ENCODE measurements around the gene NDST1.
A peak's percentile ranks its signal among the peaks of the same experiment; 100 is the strongest.
"Not testable (repeated sequence)": the region's sequence is repeated elsewhere in the genome, so short reads cannot be mapped to it uniquely, and the experiment has no call there.

NDST1 gene

GRCh38 chr5:150508277-150508640, 328 bp downstream of the NDST1 start:
- no peak for DNase-seq (ENCODE audit: low spot score)

GRCh38 chr5:150508828-150509227, 897 bp downstream of the NDST1 start:
- no peak for DNase-seq (ENCODE audit: low spot score)

- no peak for DNase-seq (ENCODE audit: low spot score)
Measured at GRCh38 chr5:150509992-150510391, 2.1 kb downstream of the NDST1 start.

DNA sequence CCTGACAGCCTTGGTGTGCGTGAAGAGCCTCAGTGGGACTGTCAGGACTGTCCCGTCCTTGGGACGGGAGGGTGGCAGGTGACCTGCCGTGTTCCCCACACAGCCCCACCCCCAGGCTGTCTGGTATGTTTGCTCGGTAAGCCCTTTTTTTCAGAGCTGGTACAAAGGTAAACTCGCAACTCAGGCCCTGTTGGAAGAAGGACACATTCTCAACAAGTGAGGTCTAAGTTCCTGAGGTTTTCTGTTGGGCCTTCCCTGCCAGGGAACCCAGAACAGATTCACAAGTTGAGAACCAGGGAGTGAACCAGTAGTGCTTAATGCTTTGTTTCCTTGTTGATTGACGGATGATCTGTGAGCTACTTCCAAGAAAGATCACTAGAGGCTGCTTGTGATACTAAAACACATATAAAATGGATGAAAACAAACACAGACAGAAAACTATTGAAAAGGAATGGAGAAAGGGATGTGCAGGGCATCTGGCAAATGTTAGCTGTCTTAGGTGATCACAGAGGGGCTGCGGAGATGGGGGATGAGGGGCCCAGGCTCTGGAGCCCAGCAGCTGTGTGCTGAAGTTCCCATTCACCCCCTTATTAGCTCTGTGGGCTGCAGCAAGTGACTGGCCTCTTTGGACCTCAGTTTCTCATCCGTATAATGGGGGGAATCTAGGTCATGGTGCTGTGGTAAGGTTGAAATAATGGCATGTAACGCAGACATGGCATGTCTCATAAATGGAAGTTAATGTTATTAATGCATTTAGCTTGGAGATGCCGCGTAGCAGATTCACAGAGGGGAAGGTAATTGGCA, 2.7 kb downstream of the NDST1 start:
- DNase-seq (ENCODE audit: low spot score): no peak

DNA sequence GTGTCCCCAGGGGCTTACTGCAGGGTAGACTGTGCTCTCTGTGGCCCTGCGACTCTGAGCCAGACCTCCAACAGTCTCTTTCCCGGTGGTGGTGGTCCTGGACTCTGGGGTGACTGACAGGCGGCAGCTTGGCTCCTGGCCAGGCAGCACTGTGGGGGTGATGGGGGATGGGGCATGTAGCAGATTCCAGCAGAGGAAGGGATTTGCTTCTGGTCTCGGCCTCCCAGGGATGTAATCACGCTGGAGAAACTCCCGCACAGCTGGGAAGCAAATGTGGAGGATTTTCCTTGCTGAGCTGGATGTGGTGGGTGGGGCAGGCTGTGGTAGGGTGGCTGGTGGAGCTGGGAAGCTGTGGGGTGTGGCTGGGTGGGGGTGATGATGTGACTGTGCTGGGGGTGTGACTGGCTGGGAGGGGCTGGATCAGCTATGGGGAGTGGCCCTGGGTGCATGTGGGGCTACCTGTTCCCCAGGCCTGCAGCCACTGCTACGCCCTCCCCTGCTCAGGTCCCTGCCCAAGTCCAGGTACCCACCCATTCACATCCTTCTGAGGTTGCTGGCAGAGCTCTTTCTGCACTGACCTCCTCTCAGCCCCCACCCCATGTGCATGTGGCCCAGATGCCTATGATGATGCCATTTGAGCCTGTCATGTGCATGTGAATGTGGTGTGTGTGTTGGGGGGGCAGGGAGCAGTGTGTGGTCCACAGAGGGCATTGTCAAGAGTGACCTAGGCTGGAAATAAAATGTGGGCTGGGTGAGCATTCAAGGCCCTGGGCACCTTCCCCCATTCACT, 3.8 kb downstream of the NDST1 start:
- peak; percentile 53 for DNase-seq (ENCODE audit: low spot score)

DNA sequence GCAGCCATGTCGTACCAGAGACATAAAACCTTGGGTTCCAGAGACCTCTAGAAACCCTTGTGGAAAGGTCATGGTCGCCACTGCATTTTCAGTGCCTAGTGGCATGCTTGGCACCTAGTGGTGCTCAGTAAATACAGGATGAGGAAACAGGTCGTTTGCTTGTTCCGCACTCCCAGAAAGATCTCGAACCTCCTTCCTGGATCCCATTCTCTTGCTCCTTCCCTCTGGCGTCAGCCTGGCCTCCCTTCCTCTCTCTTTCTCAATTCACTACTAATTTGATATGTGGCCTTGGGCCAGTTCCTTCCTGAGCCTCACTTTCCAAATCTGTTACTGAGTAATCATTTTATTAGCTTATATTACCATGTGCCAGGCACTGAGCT, 4.4 kb downstream of the NDST1 start:
- no peak for DNase-seq (ENCODE audit: low spot score)

- DNase-seq (ENCODE audit: low spot score): no peak
Measured at GRCh38 chr5:150513375-150514309, 5.7 kb downstream of the NDST1 start.

DNA sequence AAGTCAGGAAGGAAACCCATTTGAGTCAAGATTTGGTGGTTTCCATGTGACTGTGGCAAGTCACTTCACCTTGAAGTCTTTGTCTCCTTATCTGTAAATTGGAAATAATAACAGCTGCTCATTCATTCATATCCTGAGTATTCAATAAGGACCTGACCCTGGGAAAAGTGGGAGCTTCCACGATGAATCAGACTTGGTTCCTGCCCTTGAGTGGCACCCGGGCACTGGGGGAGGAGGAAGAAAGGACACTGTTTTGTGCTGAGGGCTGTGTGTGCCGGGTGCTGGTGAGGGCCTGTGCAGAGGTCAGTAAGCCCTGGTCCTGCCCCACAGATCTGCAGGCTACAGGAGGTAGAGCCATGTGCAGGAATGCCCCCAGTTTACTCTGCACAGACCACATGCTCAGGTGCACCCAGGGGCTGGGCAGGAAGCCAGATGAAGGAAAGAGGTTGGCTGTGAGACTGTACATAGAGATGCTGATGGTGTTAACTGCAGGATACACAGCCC, 6.8 kb downstream of the NDST1 start:
- no peak for DNase-seq (ENCODE audit: low spot score)

- no peak for DNase-seq (ENCODE audit: low spot score)
Measured at GRCh38 chr5:150515446-150515845, 7.5 kb downstream of the NDST1 start.

GRCh38 chr5:150516011-150516410, 8.1 kb downstream of the NDST1 start:
- DNase-seq (ENCODE audit: low spot score): no peak

DNA sequence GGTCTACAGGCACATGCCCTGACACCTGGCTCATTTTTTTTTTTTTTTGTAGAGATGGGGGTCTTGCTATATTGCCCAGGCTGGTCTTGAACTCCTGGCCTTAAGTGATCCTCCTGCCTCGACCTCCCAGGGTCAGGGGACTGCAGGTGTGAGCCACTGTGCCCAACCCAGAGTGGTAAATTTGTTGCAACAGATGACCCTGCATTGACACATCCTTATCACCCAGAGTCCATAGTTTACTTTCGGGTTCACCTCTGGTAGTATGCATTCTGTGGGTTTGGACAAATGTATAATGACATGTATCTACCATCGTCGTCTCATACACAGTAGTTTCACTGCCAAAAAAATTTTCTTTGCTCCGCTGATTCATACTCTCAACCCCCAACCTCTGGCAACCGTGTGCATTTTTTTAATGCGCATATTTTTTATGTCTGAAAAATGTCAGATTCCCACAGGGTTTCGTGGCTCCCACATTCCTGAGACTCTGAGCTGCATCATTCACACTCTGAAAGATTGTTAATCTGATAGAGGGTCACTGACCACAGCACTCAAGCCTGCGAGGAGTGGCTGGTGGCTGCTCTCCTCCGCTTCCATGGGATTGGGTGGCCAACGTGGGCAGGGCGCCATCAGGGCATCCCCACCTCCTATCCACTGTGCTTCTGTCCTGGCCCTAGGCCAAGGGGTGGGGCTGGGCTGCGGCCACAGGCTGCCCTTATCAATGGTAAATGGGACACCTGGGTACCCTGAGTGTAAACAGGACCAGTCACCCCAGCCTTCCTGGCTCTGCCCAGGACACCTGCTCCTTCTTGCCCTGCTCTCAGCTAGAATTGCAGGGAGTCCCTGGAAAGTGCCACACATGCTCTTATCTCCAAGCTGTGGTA, 9.6 kb downstream of the NDST1 start:
- peak; percentile 72 for DNase-seq (ENCODE audit: low spot score)

GRCh38 chr5:150518712-150519559, 11.0 kb downstream of the NDST1 start:
- DNase-seq (ENCODE audit: low spot score): not testable (repeated sequence)

DNA sequence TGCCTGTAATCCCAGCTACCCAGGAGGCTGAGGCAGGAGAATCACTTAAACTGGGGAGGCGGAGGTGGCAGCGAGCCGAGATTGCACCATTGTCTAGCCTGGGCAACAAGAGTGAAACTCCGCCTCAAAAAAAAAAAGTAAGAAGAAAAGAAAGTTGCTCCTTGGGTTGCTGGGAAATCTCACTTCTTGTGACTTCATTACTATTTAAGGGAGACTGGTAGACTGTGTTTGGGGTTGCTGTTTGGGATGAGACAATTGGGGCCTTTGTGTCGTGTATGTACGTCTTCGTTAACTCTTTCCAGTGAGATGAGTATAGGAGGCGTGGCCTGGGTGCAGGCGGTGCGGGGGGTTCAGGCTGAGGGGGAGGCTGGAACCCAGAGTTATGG, 11.6 kb downstream of the NDST1 start:
- no peak for DNase-seq (ENCODE audit: low spot score)

DNA sequence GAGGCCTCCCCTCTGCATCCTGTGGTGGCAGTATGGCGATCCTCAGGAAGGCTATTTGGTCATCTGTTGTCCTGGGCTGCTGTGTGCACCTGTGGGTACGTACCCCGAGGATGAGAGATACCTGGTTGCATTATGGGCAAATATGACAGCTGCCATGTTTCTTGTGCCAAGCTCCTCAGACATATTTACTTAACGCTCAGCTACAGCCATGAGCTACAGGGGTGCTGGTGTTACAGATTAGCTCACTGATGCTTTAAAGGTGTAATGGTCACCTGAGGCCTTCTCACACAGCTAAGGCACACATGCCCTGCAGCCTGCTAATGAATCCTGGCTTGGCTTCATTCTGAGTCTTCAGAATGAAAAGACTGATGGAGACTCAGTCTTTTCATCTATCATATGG, 12.0 kb downstream of the NDST1 start:
- no peak for DNase-seq (ENCODE audit: low spot score)

- DNase-seq (ENCODE audit: low spot score): no peak
Measured at GRCh38 chr5:150520747-150521521, 13.0 kb downstream of the NDST1 start.

DNA sequence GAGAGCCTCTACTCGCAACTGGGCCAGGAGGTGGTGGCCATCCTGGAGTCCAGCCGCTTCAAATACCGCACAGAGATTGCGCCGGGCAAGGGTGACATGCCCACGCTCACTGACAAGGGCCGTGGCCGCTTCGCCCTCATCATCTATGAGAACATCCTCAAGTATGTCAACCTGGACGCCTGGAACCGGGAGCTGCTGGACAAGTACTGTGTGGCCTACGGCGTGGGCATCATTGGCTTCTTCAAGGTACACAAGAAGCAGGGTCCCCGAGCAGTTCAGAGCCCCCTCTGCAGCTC, 13.5 kb downstream of the NDST1 start:
- no peak for DNase-seq (ENCODE audit: low spot score)

DNA sequence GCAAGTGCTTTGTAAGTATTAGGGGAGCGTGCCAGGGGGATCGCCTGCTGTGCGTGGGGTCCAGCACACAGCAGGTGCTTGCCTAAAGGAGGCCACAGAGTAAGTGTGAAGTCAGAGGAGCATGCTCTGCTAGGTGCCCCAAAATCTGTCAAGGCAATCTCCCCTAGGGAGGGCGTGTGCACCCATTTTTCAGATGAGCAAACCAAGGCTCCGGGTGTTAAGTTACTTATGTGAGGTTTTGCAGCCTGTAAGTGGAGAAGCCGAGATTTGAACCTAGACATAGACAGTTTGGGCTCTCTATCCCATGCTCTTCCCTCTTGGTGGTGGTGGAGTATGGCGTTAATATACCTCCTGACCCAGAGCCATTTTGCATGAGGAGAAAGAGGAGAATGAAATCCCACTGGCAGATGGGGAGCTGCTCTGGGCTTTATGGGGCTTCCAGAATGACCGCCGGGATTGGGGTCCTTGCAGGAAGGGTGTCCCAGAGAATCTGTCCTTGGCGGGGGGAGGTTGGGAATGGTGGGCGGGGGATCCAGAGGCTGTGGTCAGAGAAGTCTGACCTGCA, 14.1 kb downstream of the NDST1 start:
- DNase-seq (ENCODE audit: low spot score): no peak

GRCh38 chr5:150522504-150523414, 14.8 kb downstream of the NDST1 start:
- DNase-seq (ENCODE audit: low spot score): no peak

Measured in LoVo (cell line).